K562 (cell line): ENCODE measurements around the gene SCN4A. TPM values are rescaled to one million over a fixed set of nuclear protein-coding genes. Genes with fewer than 3 reads are reported as not detected.

Experiments used
- ATAC-seq: fragments of 200-7000 bp; cut with Tn5 transposase; 3 replicates; pipeline ENCODE4 v1.9.1; 2020; ENCODE audit warnings: moderate library complexity
- BruUV-seq: library from RNA; stranded (reverse); fragments of 400-500 nt; replicated peaks from 2 replicates; lab custom pipeline; 2021; lab: Mats Ljungman, UMichigan
- CTCF ChIA-PET: fragments of 300-600 bp; formaldehyde crosslinking; extraction: SDS; loops from one replicate; lab custom pipeline; 2021; ENCODE audit warnings: low intra/inter-chr PET ratio; lab: Yijun Ruan, JAX
- POLR2A ChIA-PET: fragments of 300-600, 350-650 bp; sonication (Branson Sonifier 250); formaldehyde crosslinking; extraction: SDS; loops from one replicate; lab custom pipeline; 2021; ENCODE audit warnings: antibody characterized with exemption, inconsistent platforms; lab: Yijun Ruan, JAX
- DNase-seq, 4 experiments: peaks; one replicate each; pipeline versions ENCODE4 v3.0.0 to v3.0.0-alpha.2; 2011 to 2018; ENCODE audit warnings: low spot score in 3 of 4, mixed read lengths in 3 of 4; ENCODE audit errors: extremely low read depth in 1 of 4
- FAIRE-seq: peaks from 2 replicates; lab custom pipeline; 2011; peaks lifted over from hg19 to GRCh38; lab: Jason Lieb, UNC
- H2AFZ ChIP-seq: 2 replicates; pipeline ENCODE4 v1.6.0; 2011; ENCODE audit warnings: low read depth, low read length, control low read depth, inconsistent platforms
- H3K27ac ChIP-seq: fragments of 200-600 bp; 3 replicates; pipeline ENCODE4 v1.8.0; 2011; ENCODE audit warnings: low read depth, mild to moderate bottlenecking, control low read depth, inconsistent platforms, low read length, moderate library complexity, mixed read lengths; ENCODE audit errors: extremely low read depth
- H3K27me3 ChIP-seq, 2 experiments: fragments of 300-600 bp in 1 of 2; 2 replicates in 1 of 2; 3 replicates in 1 of 2; pipeline versions ENCODE4 v1.6.0 to v1.8.0; 2011; ENCODE audit warnings: inconsistent platforms in 2 of 2, low read length in 2 of 2, mild to moderate bottlenecking in 1 of 2, mixed read lengths in 1 of 2, moderate library complexity in 1 of 2; ENCODE audit not compliant: control insufficient read depth in 2 of 2, insufficient read depth in 2 of 2
- H3K36me3 ChIP-seq: fragments of 300-600 bp; 3 replicates; pipeline ENCODE4 v1.8.0; 2011; ENCODE audit warnings: mild to moderate bottlenecking, low read length, inconsistent platforms; ENCODE audit not compliant: control insufficient read depth, insufficient read depth
- H3K4me1 ChIP-seq, 2 experiments: fragments of 200-600 bp in 1 of 2; replicated peaks in 1 of 2; 2 replicates in 1 of 2; 3 replicates in 1 of 2; pipeline versions ENCODE4 v1.5.1 to v1.8.0; 2011; ENCODE audit warnings: inconsistent platforms in 2 of 2, low read length in 2 of 2, mild to moderate bottlenecking in 1 of 2, mixed read lengths in 1 of 2, moderate library complexity in 1 of 2; ENCODE audit not compliant: control insufficient read depth in 2 of 2, insufficient read depth in 2 of 2
- H3K4me2 ChIP-seq: 2 replicates; pipeline ENCODE4 v1.6.1; 2011; ENCODE audit warnings: low read length, control low read depth, inconsistent platforms, mixed read lengths; ENCODE audit not compliant: insufficient read depth
- H3K4me3 ChIP-seq: fragments of 200-600 bp; sonication (generic), shearing (Covaris generic); 2 replicates; pipeline ENCODE4 v1.5.1; 2016; ENCODE audit warnings: control low read depth, inconsistent platforms
- H3K79me2 ChIP-seq: fragments of 200-600 bp; 3 replicates; pipeline ENCODE4 v1.8.0; 2011; ENCODE audit warnings: low read length, inconsistent platforms; ENCODE audit not compliant: control insufficient read depth, insufficient read depth
- H3K9ac ChIP-seq, 2 experiments: 2 replicates each; pipeline versions ENCODE4 v1.6.0 to v1.6.1; 2011; ENCODE audit warnings: low read depth in 2 of 2, low read length in 2 of 2, control low read depth in 1 of 2, inconsistent platforms in 1 of 2, mild to moderate bottlenecking in 1 of 2, mixed read lengths in 1 of 2; ENCODE audit not compliant: insufficient read depth in 1 of 2
- H3K9me1 ChIP-seq: one replicate; pipeline ENCODE4 v1.6.0; 2011; ENCODE audit warnings: inconsistent platforms, mild to moderate bottlenecking, low read length, moderate library complexity; ENCODE audit not compliant: control insufficient read depth, insufficient read depth
- H3K9me3 ChIP-seq: replicated peaks from 2 replicates; pipeline ENCODE4 v1.5.1; 2011; ENCODE audit warnings: low read depth, low read length, inconsistent platforms; ENCODE audit not compliant: control insufficient read depth, insufficient read depth
- H4K20me1 ChIP-seq: replicated peaks from 2 replicates; pipeline ENCODE4 v1.6.1; 2011; ENCODE audit warnings: low read length, inconsistent platforms, mixed read lengths; ENCODE audit not compliant: control insufficient read depth, insufficient read depth
- BCOR ChIP-seq: fragments of 450-650 bp; IDR thresholded peaks from 2 replicates; pipeline ENCODE4 v1.6.1; 2016
- CHAMP1 ChIP-seq: fragments of 450-650 bp; IDR thresholded peaks from 2 replicates; pipeline ENCODE4 v1.6.1; 2016; ENCODE audit warnings: mild to moderate bottlenecking
- ETV5 ChIP-seq: sonication (generic); formaldehyde crosslinking; IDR thresholded peaks from 2 replicates; pipeline ENCODE4 v1.4.0; 2020; ENCODE audit warnings: low read depth, mild to moderate bottlenecking, missing genetic modification reagents
- FOS ChIP-seq: IDR thresholded peaks from 3 replicates; pipeline ENCODE4 v1.6.1; 2011; ENCODE audit not compliant: insufficient read length; ENCODE audit errors: extremely low read depth
- GATA2 ChIP-seq: sonication (generic); formaldehyde crosslinking; IDR thresholded peaks from 2 replicates; pipeline ENCODE4 v1.4.0; 2020; ENCODE audit warnings: mild to moderate bottlenecking, missing genetic modification reagents
- HEY1 ChIP-seq: fragments of 250-450 bp; sonication (Bioruptor Pico); IDR thresholded peaks from 2 replicates; pipeline ENCODE4 v1.5.0; 2020; ENCODE audit warnings: mild to moderate bottlenecking, moderate library complexity, borderline replicate concordance
- MLX ChIP-seq, 2 experiments: fragments of 450-650 bp in 1 of 2; sonication (generic) in 1 of 2; formaldehyde crosslinking; conservative IDR thresholded peaks; 2 replicates each; pipeline versions ENCODE4 v1.4.0 to v1.8.1; 2020 to 2022; ENCODE audit warnings: mild to moderate bottlenecking in 1 of 2, missing genetic modification reagents in 1 of 2
- NR2F6 ChIP-seq: fragments of 450-650 bp; formaldehyde crosslinking; IDR thresholded peaks from 2 replicates; pipeline ENCODE4 v1.4.0; 2020; ENCODE audit warnings: mild to moderate bottlenecking
- PHF8 ChIP-seq: fragments of 200-600 bp; sonication (generic); IDR thresholded peaks from 2 replicates; pipeline ENCODE4 v1.6.1; 2012; ENCODE audit warnings: mixed run types, mild to moderate bottlenecking, inconsistent platforms, low read length, moderate library complexity, borderline replicate concordance
- SLC30A9 ChIP-seq: fragments of 250-450 bp; sonication (Bioruptor Pico); IDR thresholded peaks from 2 replicates; pipeline ENCODE4 v1.8.0; 2022; ENCODE audit warnings: mild to moderate bottlenecking, moderate library complexity
- TBP ChIP-seq: optimal IDR thresholded peaks from 2 replicates; pipeline ENCODE3; 2011; ENCODE audit warnings: low read depth, low read length, improper control_type of control experiment
- THAP12 ChIP-seq: fragments of 250-450 bp; sonication (Bioruptor Pico); IDR thresholded peaks from 2 replicates; pipeline ENCODE4 v1.9.0; 2021; ENCODE audit warnings: mild to moderate bottlenecking, inconsistent platforms
- ZBTB34 ChIP-seq: fragments of 250-450 bp; sonication (Bioruptor Pico); IDR thresholded peaks from 2 replicates; pipeline ENCODE4 v1.8.0; 2021; ENCODE audit warnings: mild to moderate bottlenecking, moderate library complexity
- WGBS: fragments of 100-300 bp; shearing (Covaris generic); methylation state at CpG from one replicate; pipeline ENCODE4 v1.1.6; 2016; ENCODE audit warnings: low coverage, mixed read lengths; ENCODE audit not compliant: insufficient coverage; ENCODE audit errors: missing lambda C conversion rate; 5-methylcytosine and 5-hydroxymethylcytosine counted together
- in situ Hi-C: fragments of 300-500 bp; cut with MboI; formaldehyde crosslinking; loops from 4 replicates; pipeline ENCODE4 v1.15.0; 2018; ENCODE audit warnings: inconsistent platforms, mixed read lengths
- intact Hi-C: fragments of 100-400 bp; cut with micrococcal nuclease; formaldehyde crosslinking; loops from 2 replicates; pipeline ENCODE4 v1.14.2; 2022
- polyA plus RNA-seq, 8 experiments: library from polyadenylated mRNA; depleted of rRNA in 4 of 8; stranded (reverse) in 5 of 8; unstranded in 3 of 8; fragments of >200 nt; fragmentation: Nextera tagmentation in 2 of 8; fragmentation: Illumina TruSeq in 1 of 8; extraction: Ambion mirVana in 2 of 8; extraction: Trizol in 1 of 8; gene quantifications; 2 replicates each; pipeline versions ENCODE4 v1.2.1 to v1.2.3, GENCODE V29; 2011 to 2014; ENCODE audit warnings: inconsistent platforms in 1 of 8, missing spikeins in 1 of 8
- total RNA-seq, 7 experiments: library from RNA; depleted of rRNA in 6 of 7; stranded (reverse); fragments of >200 nt in 6 of 7; fragmentation: Illumina TruSeq in 2 of 7; extraction: Trizol in 2 of 7; gene quantifications; 2 replicates each; pipeline versions ENCODE4 v1.2.1 to v1.2.3, GENCODE V29; 2011 to 2021; ENCODE audit warnings: low replicate concordance in 1 of 7
- TF ChIP-seq, protein P1 (sequence below): sonication (generic); formaldehyde crosslinking; IDR thresholded peaks from 2 replicates; pipeline ENCODE4 v1.8.0; 2022; ENCODE audit warnings: mild to moderate bottlenecking, missing genetic modification reagents

Gene SCN4A
- total and polyA plus RNA-seq, 9 of the 15 experiments (the other 6 are each of a cell fraction or from before 2014, with no cell fraction given) = 0.29 to 2.6 (median 1.4) TPM

DNA sequence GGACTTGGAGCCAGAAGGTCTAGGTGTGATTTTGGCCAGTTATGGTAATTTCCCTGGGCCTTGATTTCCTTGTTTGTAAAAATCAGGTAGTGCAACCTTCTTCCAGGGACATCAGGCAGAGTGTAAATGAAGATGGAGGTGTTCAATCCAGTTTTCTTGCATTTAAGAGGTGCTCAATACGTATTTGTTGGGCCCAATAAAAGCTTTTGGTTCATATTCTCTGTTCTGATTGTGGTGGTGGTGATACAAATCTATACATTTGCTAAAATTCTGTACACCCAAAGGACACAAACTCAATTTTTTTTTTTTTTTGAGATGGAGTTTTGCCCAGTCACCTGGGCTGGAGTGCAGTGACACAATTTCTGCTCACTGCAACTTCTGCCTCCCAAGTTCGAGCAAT, 46.6 kb downstream of the SCN4A start:
- H3K36me3 ChIP-seq = no peaks in the 10 kb centered on the region
- no peak for DNase-seq
- H3K9ac ChIP-seq = no peak overlapping the region
- H4K20me1 ChIP-seq = no peaks in the 10 kb centered on the region
- in situ Hi-C loops = no loop called here
- CTCF ChIA-PET = no interaction called here
- intact Hi-C loops = no loop called here
- H3K9me1 ChIP-seq = no peaks in the 10 kb centered on the region
- WGBS = 13% methylated on average over 2 of the region's 2 CpGs
- H3K27me3 ChIP-seq = peaks cover 0 to 9% of the 10 kb centered on the region in 2 experiments; a peak in 2 of 5 replicates
- POLR2A ChIA-PET = interaction anchor here (0.6 kb wide), 1 partner anchor 79 kb away, joined by 3 read pairs; no protein-coding TSS in a partner anchor
- no TSS peak for BruUV-seq
- H3K79me2 ChIP-seq = no peaks in the 10 kb centered on the region
- ATAC-seq = no peak
- H2AFZ ChIP-seq = no peak overlapping the region
- H3K9me3 ChIP-seq = no peaks in the 10 kb centered on the region
- no peak overlapping the region for H3K27ac ChIP-seq
- no peak overlapping the region for H3K4me2 ChIP-seq
- peaks cover 0 to 20% of the 10 kb centered on the region in 2 experiments; a peak in 2 of 5 replicates for H3K4me1 ChIP-seq
- no peak overlapping the region for H3K4me3 ChIP-seq
- FAIRE-seq = no peak
- no peak for TF ChIP-seq HEY1 (CRISPR knock-in tag)
- TF ChIP-seq ZBTB34 (CRISPR knock-in tag) = no peak
- no peak for TF ChIP-seq MLX (CRISPR knock-in tag; conservative IDR thresholded peaks at IDR 0.05)
- no peak for TF ChIP-seq GATA2 (CRISPR knock-in tag)
- no peak for TF ChIP-seq SLC30A9 (CRISPR knock-in tag)
- TF ChIP-seq ETV5 (CRISPR knock-in tag) = no peak
- no peak for TF ChIP-seq THAP12 (CRISPR knock-in tag)
- TF ChIP-seq TBP = no peak
- no peak for TF ChIP-seq CHAMP1
- no peak for TF ChIP-seq NR2F6 (CRISPR knock-in tag)
- no peak for TF ChIP-seq FOS
- TF ChIP-seq PHF8 = no peak
- TF ChIP-seq, protein P1, sequence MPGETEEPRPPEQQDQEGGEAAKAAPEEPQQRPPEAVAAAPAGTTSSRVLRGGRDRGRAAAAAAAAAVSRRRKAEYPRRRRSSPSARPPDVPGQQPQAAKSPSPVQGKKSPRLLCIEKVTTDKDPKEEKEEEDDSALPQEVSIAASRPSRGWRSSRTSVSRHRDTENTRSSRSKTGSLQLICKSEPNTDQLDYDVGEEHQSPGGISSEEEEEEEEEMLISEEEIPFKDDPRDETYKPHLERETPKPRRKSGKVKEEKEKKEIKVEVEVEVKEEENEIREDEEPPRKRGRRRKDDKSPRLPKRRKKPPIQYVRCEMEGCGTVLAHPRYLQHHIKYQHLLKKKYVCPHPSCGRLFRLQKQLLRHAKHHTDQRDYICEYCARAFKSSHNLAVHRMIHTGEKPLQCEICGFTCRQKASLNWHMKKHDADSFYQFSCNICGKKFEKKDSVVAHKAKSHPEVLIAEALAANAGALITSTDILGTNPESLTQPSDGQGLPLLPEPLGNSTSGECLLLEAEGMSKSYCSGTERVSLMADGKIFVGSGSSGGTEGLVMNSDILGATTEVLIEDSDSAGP (CRISPR knock-in tag) = no peak
- no peak for TF ChIP-seq BCOR
